Gastrocnemius medialis (tissue), 4 donors: ENCODE data around the gene MAP3K7.

Experiments
- CTCF ChIP-seq, 5 experiments: fragments of 450-650 bp in 3 of 5; fragments of 200-600 bp in 2 of 5; sonication (generic) in 2 of 5; IDR thresholded peaks in 4 of 5; conservative IDR thresholded peaks in 1 of 5; 1 replicate in 4 of 5; 2 replicates in 1 of 5; pipeline ENCODE4 v1.5.1; 2016 to 2019; ENCODE audit warnings: antibody characterized with exemption in 5 of 5, mild to moderate bottlenecking in 3 of 5, moderate library complexity in 3 of 5
- POLR2A ChIP-seq, 2 donors: fragments of 450-650 bp; IDR thresholded peaks; one replicate each; pipeline ENCODE4 v1.6.1; 2017; ENCODE audit warnings: antibody characterized with exemption in 2 of 2, mild to moderate bottlenecking in 2 of 2, moderate library complexity in 2 of 2

GRCh38 chr6:90610301-90610750, 23.5 kb upstream of the MAP3K7 start:
- no peak for TF ChIP-seq POLR2A (IDR thresholded peaks at IDR 0.05)
- TF ChIP-seq CTCF (IDR thresholded peaks at IDR 0.05 in 4 of 5, conservative IDR thresholded peaks at IDR 0.05 in 1 of 5): no peak
